Activated CD8-positive, alpha-beta memory T cell treated with anti-CD3 and anti-CD28 coated beads, Interleukin-2, amount 50 U/mL, for 24 hours (primary cell): ENCODE results near the gene IFT122.
"Not testable (repeated sequence)": the region's sequence is repeated elsewhere in the genome, so short reads cannot be mapped to it uniquely, and the experiment has no call there.

Source experiments
- DNase-seq: peaks from one replicate; pipeline ENCODE4 v3.0.0-alpha.2; 2020; ENCODE audit errors: extremely low read depth

IFT122 gene

GRCh38 chr3:129439817-129440617 lies at the start of gene IFT122, which contains the start of gene MBD4:
TSS of gene IFT122 (plus strand) at chr3:129440224. CDS start at chr3:129440331, 107 bp downstream.
TSS of gene MBD4 (minus strand) at chr3:129439948. CDS start at chr3:129439833, 115 bp downstream.
- peak; percentile 97 for DNase-seq

- DNase-seq: not testable (repeated sequence)
Observed at GRCh38 chr3:129391583-129391982, 48.4 kb upstream of the IFT122 start.

GRCh38 chr3:129392106-129392887 lies 47.7 kb upstream of the IFT122 start:
- DNase-seq: not testable (repeated sequence)

- no peak for DNase-seq
Observed at GRCh38 chr3:129393271-129393670, 46.8 kb upstream of the IFT122 start.

GRCh38 chr3:129393760-129394564 lies 46.1 kb upstream of the IFT122 start:
- not testable (repeated sequence) for DNase-seq

GRCh38 chr3:129398803-129399144 lies 41.2 kb upstream of the IFT122 start:
- DNase-seq: no peak

GRCh38 chr3:129399145-129399894 lies 40.7 kb upstream of the IFT122 start:
- peak; percentile 37 for DNase-seq

GRCh38 chr3:129399895-129400357 lies 40.1 kb upstream of the IFT122 start:
- DNase-seq: no peak

- no peak for DNase-seq
Observed at GRCh38 chr3:129402210-129402609, 37.8 kb upstream of the IFT122 start.

- no peak for DNase-seq
Observed at GRCh38 chr3:129402616-129403015, 37.4 kb upstream of the IFT122 start.

- DNase-seq: no peak
Observed at GRCh38 chr3:129403450-129403849, 36.6 kb upstream of the IFT122 start.

GRCh38 chr3:129404130-129404529 lies 35.9 kb upstream of the IFT122 start:
- DNase-seq: no peak

- no peak for DNase-seq
Observed at GRCh38 chr3:129404610-129405009, 35.4 kb upstream of the IFT122 start.

- no peak for DNase-seq
Observed at GRCh38 chr3:129409541-129409940, 30.5 kb upstream of the IFT122 start.

- DNase-seq: no peak
Observed at GRCh38 chr3:129410971-129411370, 29.1 kb upstream of the IFT122 start.

- no peak for DNase-seq
Observed at GRCh38 chr3:129412542-129413198, 27.4 kb upstream of the IFT122 start.

GRCh38 chr3:129413238-129413637 lies 26.8 kb upstream of the IFT122 start:
- DNase-seq: not testable (repeated sequence)

GRCh38 chr3:129413687-129414506 lies 26.1 kb upstream of the IFT122 start:
- no peak for DNase-seq

GRCh38 chr3:129415378-129415777 lies 24.6 kb upstream of the IFT122 start:
- DNase-seq: no peak

GRCh38 chr3:129415830-129416229 lies 24.2 kb upstream of the IFT122 start:
- no peak for DNase-seq
